ENCODE results near the gene AMPD2.
"Not testable (repeated sequence)": the region's sequence is repeated elsewhere in the genome, so short reads cannot be mapped to it uniquely, and the experiment has no call there.

AMPD2 gene

GRCh38 chr1:109668123-109668775, 48.6 kb downstream of the AMPD2 start:
- Mint-ChIP-seq H3K36me3 (peaks cover 7% of the 10 kb centered on the region), H3K27me3 (no peaks in the 10 kb centered on the region), H3K27ac (peak overlapping the region; percentile 76), H3K4me3 (peak overlapping the region; percentile 76), H3K9me3 (no peaks in the 10 kb centered on the region), H3K4me1 (peaks cover 27% of the 10 kb centered on the region)

- H3K27ac Mint-ChIP-seq: no peak overlapping the region
- H3K27me3 Mint-ChIP-seq: no peaks in the 10 kb centered on the region
- H3K4me3 Mint-ChIP-seq: peak overlapping the region; percentile 77
- H3K9me3 Mint-ChIP-seq: no peaks in the 10 kb centered on the region
- peaks cover 8% of the 10 kb centered on the region for H3K36me3 Mint-ChIP-seq
- H3K4me1 Mint-ChIP-seq: peaks cover 27% of the 10 kb centered on the region
Measured at GRCh38 chr1:109669246-109669948, 49.8 kb downstream of the AMPD2 start.

- not testable (repeated sequence) for H3K9me3 Mint-ChIP-seq, H3K27ac Mint-ChIP-seq, H3K27me3 Mint-ChIP-seq, H3K36me3 Mint-ChIP-seq
- peaks cover 27% of the 10 kb centered on the region for H3K4me1 Mint-ChIP-seq
- peak overlapping the region; percentile 77 for H3K4me3 Mint-ChIP-seq
Measured at GRCh38 chr1:109669949-109670302, 50.3 kb downstream of the AMPD2 start.

- H3K27ac Mint-ChIP-seq: no peak overlapping the region
Measured at GRCh38 chr1:109671067-109671466, 51.4 kb downstream of the AMPD2 start.

GRCh38 chr1:109673861-109674260, 54.2 kb downstream of the AMPD2 start:
- not testable (repeated sequence) for H3K27me3 Mint-ChIP-seq, H3K36me3 Mint-ChIP-seq, H3K9me3 Mint-ChIP-seq, H3K4me3 Mint-ChIP-seq, H3K27ac Mint-ChIP-seq
- H3K4me1 Mint-ChIP-seq: peaks cover 15% of the 10 kb centered on the region

More at GRCh38 chr1:109671067-109671466, 51.4 kb downstream of the AMPD2 start:
- H3K9me3 Mint-ChIP-seq: no peaks in the 10 kb centered on the region
- H3K36me3 Mint-ChIP-seq: peaks cover 8% of the 10 kb centered on the region
- no peak overlapping the region for H3K4me3 Mint-ChIP-seq
- peaks cover 27% of the 10 kb centered on the region for H3K4me1 Mint-ChIP-seq
- H3K27me3 Mint-ChIP-seq: no peaks in the 10 kb centered on the region

- not testable (repeated sequence) for H3K27ac Mint-ChIP-seq, H3K9me3 Mint-ChIP-seq, H3K4me1 Mint-ChIP-seq, H3K27me3 Mint-ChIP-seq, H3K4me3 Mint-ChIP-seq, H3K36me3 Mint-ChIP-seq
Measured at GRCh38 chr1:109676683-109677381, 57.2 kb downstream of the AMPD2 start.

- Mint-ChIP-seq H3K36me3 (peaks cover 1% of the 10 kb centered on the region), H3K4me1 (no peaks in the 10 kb centered on the region)
Measured at GRCh38 chr1:109677459-109677858, 57.8 kb downstream of the AMPD2 start.

GRCh38 chr1:109678637-109679036, 59.0 kb downstream of the AMPD2 start:
- H3K9me3 Mint-ChIP-seq, H3K4me1 Mint-ChIP-seq, H3K4me3 Mint-ChIP-seq, H3K27me3 Mint-ChIP-seq, H3K27ac Mint-ChIP-seq, H3K36me3 Mint-ChIP-seq: not testable (repeated sequence)

More at GRCh38 chr1:109677459-109677858, 57.8 kb downstream of the AMPD2 start:
- Mint-ChIP-seq H3K4me3 (no peak overlapping the region), H3K27me3 (no peaks in the 10 kb centered on the region), H3K27ac (no peak overlapping the region), H3K9me3 (no peaks in the 10 kb centered on the region)
